Activated T-cell treated with anti-CD3 and anti-CD28 coated beads, Interleukin-2, amount 50 U/mL, for 4 hours (primary cell): Measurements from ENCODE around the gene ZFPL1. TPM values are rescaled to one million over a fixed set of nuclear protein-coding genes. Genes with fewer than 3 reads are reported as not detected.

Source experiments
- ATAC-seq, 2 donors: fragments of 200-7000 bp; cut with Tn5 transposase; one replicate each; pipeline ENCODE4 v1.10.0; 2021
- DNase-seq: peaks from one replicate; pipeline ENCODE4 v3.0.0-alpha.2; 2020
- H3K27me3 Mint-ChIP-seq: one replicate; pipeline ENCODE4 v1.8.0; 2021; ENCODE audit warnings: low read depth, mixed read lengths
- H3K36me3 Mint-ChIP-seq: one replicate; pipeline ENCODE4 v1.8.0; 2022; ENCODE audit warnings: mixed read lengths; ENCODE audit not compliant: insufficient read depth
- H3K4me1 Mint-ChIP-seq: one replicate; pipeline ENCODE4 v1.8.0; 2021; ENCODE audit warnings: low read depth, mixed read lengths
- H3K4me3 Mint-ChIP-seq: one replicate; pipeline ENCODE4 v1.8.0; 2021; ENCODE audit warnings: mild to moderate bottlenecking, moderate library complexity, mixed read lengths
- H3K9me3 Mint-ChIP-seq: one replicate; pipeline ENCODE4 v1.8.0; 2021; ENCODE audit warnings: mixed read lengths
- total RNA-seq, 3 donors: library from RNA; stranded (reverse); gene quantifications; one replicate each; pipeline ENCODE4 v1.2.1, GENCODE V29; 2021

ZFPL1 gene
- total RNA-seq, 3 donors from 2014 or later = 36.5 to 37.1 (median 36.6) TPM

DNA sequence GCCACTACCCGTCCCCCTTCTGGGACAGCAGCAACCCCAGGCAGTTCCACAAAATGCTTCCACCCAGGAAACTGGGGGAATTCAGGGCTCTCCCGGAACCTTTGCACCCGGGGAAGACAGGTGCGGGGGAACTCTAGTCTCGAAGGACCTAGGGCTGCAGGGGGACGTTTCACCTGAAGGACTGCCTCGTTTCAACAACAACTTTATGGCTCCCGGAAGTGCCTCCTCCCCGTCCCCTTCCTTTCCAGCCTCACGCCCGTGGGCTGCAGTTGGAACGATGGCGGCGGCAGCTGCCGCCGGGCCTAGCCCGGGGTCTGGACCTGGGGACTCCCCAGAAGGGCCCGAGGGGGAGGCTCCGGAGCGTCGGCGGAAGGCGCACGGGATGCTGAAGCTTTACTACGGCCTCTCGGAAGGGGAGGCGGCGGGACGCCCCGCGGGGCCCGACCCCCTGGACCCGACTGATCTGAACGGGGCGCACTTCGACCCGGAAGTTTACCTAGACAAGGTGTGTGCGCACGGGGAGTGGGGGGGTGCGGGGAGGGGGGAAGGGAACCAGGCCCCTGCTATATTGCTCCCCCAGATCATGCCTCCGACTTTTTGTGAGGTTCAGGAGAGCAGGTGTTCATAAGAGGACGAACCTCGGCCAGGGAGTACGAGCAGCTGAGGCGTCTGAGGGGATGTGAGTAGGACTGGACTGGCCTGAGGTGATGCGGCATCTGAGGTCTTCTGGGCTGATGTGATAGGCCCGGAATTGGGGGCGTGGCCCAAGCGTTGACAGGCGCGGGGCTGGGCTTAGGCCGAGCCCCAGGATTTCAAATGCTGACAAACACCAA, 12.2 kb downstream of the ZFPL1 start, which contains the start of gene VPS51:
Gene VPS51, plus strand, starts transcription at position 241 of the 833 bp plus-strand sequence. Its CDS starts 37 bp downstream, at position 278.
- Mint-ChIP-seq H3K27me3 (no peaks in the 10 kb centered on the region), H3K36me3 (peaks cover 7% of the 10 kb centered on the region), H3K9me3 (no peaks in the 10 kb centered on the region), H3K4me1 (peaks cover 15% of the 10 kb centered on the region), H3K4me3 (peak within 1 kb of the TSS; percentile 92)
- ATAC-seq (peak; percentile 93 to 95), DNase-seq (peak; percentile 80)

DNA sequence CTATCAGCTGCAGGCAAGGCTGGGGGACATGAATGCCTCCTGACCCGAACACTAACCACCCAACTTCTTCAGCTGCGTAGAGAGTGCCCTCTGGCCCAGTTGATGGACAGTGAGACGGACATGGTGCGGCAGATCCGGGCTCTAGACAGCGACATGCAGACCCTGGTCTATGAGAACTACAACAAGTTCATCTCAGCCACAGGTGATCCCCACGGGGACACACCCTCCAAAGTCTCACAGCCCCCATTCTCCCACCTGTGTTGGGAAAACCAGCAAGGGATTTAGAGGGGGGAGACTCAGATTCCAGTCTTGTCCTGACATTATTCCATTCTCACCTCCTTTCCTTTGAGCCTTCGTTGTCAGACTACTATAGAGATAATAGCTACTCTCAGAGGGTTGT, 12.9 kb downstream of the ZFPL1 start:
- no peaks in the 10 kb centered on the region for H3K9me3 Mint-ChIP-seq
- H3K36me3 Mint-ChIP-seq = peaks cover 7% of the 10 kb centered on the region
- H3K27me3 Mint-ChIP-seq = no peaks in the 10 kb centered on the region
- H3K4me3 Mint-ChIP-seq = peak overlapping the region; percentile 92
- ATAC-seq (no peak), DNase-seq (no peak)
- peaks cover 15% of the 10 kb centered on the region for H3K4me1 Mint-ChIP-seq

DNA sequence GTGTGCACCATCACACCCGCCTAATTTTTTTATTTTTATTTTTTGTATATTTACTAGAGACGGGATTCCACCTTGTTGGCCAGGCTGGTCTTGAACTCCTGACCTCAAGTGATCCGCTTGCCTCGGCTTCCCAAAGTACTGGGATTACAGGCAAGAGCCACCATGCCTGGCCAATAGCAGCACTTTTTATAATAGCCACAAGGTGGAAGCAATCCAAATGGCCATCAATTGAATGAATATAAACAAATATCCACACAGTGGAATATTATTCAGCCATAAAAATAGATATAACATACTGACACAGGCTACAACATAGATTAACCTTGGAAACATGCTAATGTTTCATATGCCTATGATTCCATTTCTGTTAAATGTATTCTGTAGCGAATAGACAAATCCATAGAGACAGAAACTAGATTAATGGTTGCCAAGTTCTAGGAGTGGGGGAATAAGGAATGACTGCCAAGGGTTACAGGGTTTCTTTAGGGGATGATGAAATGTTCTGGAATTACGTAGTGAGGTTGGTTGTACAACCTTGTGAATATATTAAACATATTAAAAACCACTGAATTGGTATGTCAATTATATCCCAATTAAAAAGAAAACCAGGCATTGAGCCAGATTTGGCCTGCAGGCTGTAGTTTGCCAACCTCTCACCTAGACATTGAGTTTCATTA, 16.8 kb downstream of the ZFPL1 start:
- peaks cover 14% of the 10 kb centered on the region for H3K36me3 Mint-ChIP-seq
- H3K9me3 Mint-ChIP-seq = no peaks in the 10 kb centered on the region
- no peaks in the 10 kb centered on the region for H3K27me3 Mint-ChIP-seq
- DNase-seq = no peak
- H3K4me3 Mint-ChIP-seq = no peak overlapping the region
- H3K4me1 Mint-ChIP-seq = peaks cover 15% of the 10 kb centered on the region
- ATAC-seq = no peak

DNA sequence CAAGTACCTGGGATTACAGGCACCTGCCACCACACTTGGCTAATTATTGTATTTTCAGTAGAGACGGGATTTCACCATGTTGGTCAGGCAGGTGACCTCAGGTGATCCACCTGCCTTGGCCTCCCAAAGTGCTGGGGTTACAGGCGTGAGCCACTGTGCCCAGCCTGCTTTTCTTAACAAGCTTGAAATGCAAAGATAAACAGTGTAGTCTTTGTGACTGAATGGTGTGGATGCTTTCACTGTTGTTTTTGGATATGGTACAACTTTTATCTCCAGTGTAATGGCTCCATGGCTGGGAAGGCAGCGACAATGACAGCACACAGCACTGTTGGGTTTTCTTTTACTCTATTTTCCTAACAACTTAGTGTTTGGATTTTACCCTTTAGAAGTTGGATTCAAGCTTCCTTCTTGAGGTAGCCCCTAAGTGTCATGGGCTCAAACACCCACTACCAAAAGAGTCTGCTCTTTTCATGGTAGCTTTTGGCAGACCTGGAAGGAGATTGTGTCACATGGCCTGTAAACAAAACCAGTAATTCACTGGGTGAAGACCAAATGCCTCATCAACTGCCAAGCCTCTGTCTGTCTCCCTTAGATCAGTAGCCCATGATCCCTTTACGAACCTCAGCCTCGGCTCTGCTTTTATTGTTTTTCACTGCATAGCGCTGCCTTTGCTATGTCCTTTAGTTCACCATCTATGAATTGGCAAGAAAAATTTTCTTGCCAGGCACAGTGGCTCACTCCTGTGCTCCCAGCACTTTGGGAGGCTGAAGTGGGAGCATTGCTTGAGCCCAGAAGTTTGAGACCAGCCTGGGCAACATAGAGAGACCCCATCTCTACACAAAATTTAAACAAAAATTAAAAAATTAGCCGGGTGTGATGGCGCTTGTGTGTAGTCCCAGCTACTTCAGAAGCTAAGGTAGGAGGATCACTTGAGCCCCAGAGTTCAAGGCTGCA, 18.4 kb downstream of the ZFPL1 start:
- ATAC-seq (no peak), DNase-seq (no peak)
- Mint-ChIP-seq H3K36me3 (peaks cover 21% of the 10 kb centered on the region), H3K4me1 (peaks cover 15% of the 10 kb centered on the region), H3K4me3 (no peak overlapping the region), H3K9me3 (no peaks in the 10 kb centered on the region), H3K27me3 (no peaks in the 10 kb centered on the region)

- Mint-ChIP-seq H3K9me3 (no peaks in the 10 kb centered on the region), H3K4me3 (no peak overlapping the region), H3K4me1 (peaks cover 10% of the 10 kb centered on the region), H3K36me3 (peaks cover 20% of the 10 kb centered on the region), H3K27me3 (no peaks in the 10 kb centered on the region)
- DNase-seq (no peak), ATAC-seq (no peak)
These were observed 19.5 kb downstream of the ZFPL1 start for GRCh38 chr11:65103476-65103875.

DNA sequence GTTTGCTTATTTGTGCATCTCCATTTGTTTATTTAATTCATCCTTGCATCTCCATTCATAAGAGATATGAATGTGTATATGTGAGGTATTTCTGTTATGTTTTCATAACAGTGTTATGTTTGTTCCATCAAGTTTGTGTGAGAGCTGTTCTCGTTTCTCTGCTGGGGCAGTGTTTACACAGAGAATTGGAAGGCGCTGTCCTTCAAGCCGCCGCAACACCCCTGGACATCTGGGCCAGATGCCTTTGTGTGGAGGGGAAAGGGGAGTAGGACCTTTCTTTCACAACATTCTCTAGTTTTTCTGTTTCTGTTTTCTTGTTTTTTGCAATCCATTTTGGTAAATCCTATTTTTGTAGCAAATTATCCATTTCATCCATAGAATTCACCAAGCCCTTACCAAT, 20.6 kb downstream of the ZFPL1 start:
- no peaks in the 10 kb centered on the region for H3K27me3 Mint-ChIP-seq
- no peak for DNase-seq
- ATAC-seq = no peak
- H3K9me3 Mint-ChIP-seq = no peaks in the 10 kb centered on the region
- H3K4me1 Mint-ChIP-seq = peaks cover 8% of the 10 kb centered on the region
- H3K36me3 Mint-ChIP-seq = peaks cover 16% of the 10 kb centered on the region
- no peak overlapping the region for H3K4me3 Mint-ChIP-seq

DNA sequence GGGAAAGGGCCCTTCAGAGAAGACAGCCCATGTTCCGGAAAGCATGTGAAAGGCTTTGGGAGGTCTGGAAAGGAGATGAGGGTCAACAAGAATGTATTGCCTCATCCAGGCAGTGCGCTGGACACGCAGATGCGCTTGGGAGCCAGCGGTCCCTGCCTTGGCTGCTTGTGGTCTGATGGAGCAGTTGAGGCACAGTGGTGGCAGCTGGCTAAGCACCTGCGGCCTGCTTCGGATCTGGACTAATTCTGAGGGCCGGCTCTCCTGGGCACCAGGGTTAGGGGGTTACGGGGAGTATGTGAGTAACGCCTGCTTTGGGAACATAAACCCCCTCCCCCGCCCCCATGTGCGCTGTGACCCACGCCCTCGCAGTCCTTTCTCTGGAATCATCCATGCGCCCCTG, 23.1 kb downstream of the ZFPL1 start:
- H3K4me1 Mint-ChIP-seq = peaks cover 29% of the 10 kb centered on the region
- no peaks in the 10 kb centered on the region for H3K9me3 Mint-ChIP-seq
- no peaks in the 10 kb centered on the region for H3K27me3 Mint-ChIP-seq
- H3K4me3 Mint-ChIP-seq = no peak overlapping the region
- DNase-seq (no peak), ATAC-seq (no peak)
- H3K36me3 Mint-ChIP-seq = peaks cover 17% of the 10 kb centered on the region

GRCh38 chr11:65107751-65108468, 23.9 kb downstream of the ZFPL1 start:
- H3K4me1 Mint-ChIP-seq = peaks cover 30% of the 10 kb centered on the region
- ATAC-seq = no peak
- DNase-seq = no peak
- H3K4me3 Mint-ChIP-seq = no peak overlapping the region
- H3K36me3 Mint-ChIP-seq = peaks cover 17% of the 10 kb centered on the region
- no peaks in the 10 kb centered on the region for H3K27me3 Mint-ChIP-seq
- H3K9me3 Mint-ChIP-seq = no peaks in the 10 kb centered on the region

GRCh38 chr11:65108469-65109123, 24.6 kb downstream of the ZFPL1 start:
- no peak overlapping the region for H3K4me3 Mint-ChIP-seq
- DNase-seq = no peak
- H3K4me1 Mint-ChIP-seq = peaks cover 34% of the 10 kb centered on the region
- ATAC-seq = no peak
- H3K9me3 Mint-ChIP-seq = no peaks in the 10 kb centered on the region
- H3K27me3 Mint-ChIP-seq = no peaks in the 10 kb centered on the region
- H3K36me3 Mint-ChIP-seq = peaks cover 17% of the 10 kb centered on the region

- no peaks in the 10 kb centered on the region for H3K9me3 Mint-ChIP-seq
- DNase-seq (no peak), ATAC-seq (no peak)
- peaks cover 17% of the 10 kb centered on the region for H3K36me3 Mint-ChIP-seq
- no peaks in the 10 kb centered on the region for H3K27me3 Mint-ChIP-seq
- no peak overlapping the region for H3K4me3 Mint-ChIP-seq
- H3K4me1 Mint-ChIP-seq = peaks cover 41% of the 10 kb centered on the region
These were observed 25.5 kb downstream of the ZFPL1 start for GRCh38 chr11:65109231-65110198.

DNA sequence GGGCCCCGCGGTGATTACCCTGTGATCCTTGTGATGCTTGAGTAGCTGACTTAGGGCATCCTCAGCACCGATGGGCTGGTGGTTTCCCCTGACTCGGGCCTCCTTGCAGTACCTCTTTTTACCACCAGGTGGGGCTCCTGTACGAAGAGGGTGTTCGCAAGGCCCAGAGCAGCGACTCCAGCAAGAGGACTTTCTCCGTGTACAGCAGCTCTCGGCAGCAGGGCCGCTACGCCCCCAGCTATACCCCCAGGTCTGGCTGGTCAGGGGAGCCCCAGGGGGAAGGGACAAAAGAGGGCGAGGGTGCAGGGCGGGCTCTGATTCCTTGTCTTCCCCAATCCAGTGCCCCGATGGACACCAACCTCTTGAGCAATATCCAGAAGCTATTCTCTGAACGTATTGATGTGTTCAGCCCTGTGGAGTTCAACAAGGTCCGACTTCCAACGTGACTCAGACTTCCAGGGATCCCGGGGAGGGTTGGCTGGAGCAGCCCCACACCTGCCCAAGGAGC, 26.4 kb downstream of the ZFPL1 start:
- H3K27me3 Mint-ChIP-seq = no peaks in the 10 kb centered on the region
- H3K4me3 Mint-ChIP-seq = no peak overlapping the region
- H3K9me3 Mint-ChIP-seq = no peaks in the 10 kb centered on the region
- peaks cover 41% of the 10 kb centered on the region for H3K4me1 Mint-ChIP-seq
- H3K36me3 Mint-ChIP-seq = peaks cover 13% of the 10 kb centered on the region
- DNase-seq (peak; percentile 98), ATAC-seq (peak; percentile 47 to 59)

- DNase-seq = no peak
- Mint-ChIP-seq H3K36me3 (peaks cover 7% of the 10 kb centered on the region), H3K27me3 (no peaks in the 10 kb centered on the region), H3K4me3 (peak overlapping the region; percentile 82), H3K9me3 (no peaks in the 10 kb centered on the region), H3K4me1 (peaks cover 46% of the 10 kb centered on the region)
- ATAC-seq = no peak
These were observed 27.2 kb downstream of the ZFPL1 start for GRCh38 chr11:65111159-65111743.
